Activated B cell treated with CpG ODN at 0.5 μM for 24 hours (primary cell): ENCODE data around the gene OSBPL8. TPM values are rescaled to one million over a fixed set of nuclear protein-coding genes. Genes with fewer than 3 reads are reported as not detected.

ENCODE experiments used
- ATAC-seq: fragments of 200-7000 bp; cut with Tn5 transposase; one replicate; pipeline ENCODE4 v1.10.0; 2021; ENCODE audit warnings: low read depth, mild to moderate bottlenecking, moderate library complexity
- CTCF ChIA-PET: fragments of 350-600 bp; sonication (Branson Sonifier 250); formaldehyde crosslinking; loops from one replicate; lab custom pipeline; 2021; ENCODE audit warnings: antibody characterized with exemption; lab: Charles Lee
- POLR2A ChIA-PET: fragments of 350-600 bp; sonication (Branson Sonifier 250); formaldehyde crosslinking; loops from one replicate; lab custom pipeline; 2021; ENCODE audit warnings: antibody characterized with exemption; lab: Charles Lee
- DNase-seq: peaks from one replicate; pipeline ENCODE4 v3.0.0; 2022
- H3K27ac Mint-ChIP-seq: one replicate; pipeline ENCODE4 v1.8.0; 2020; ENCODE audit warnings: mixed read lengths
- H3K27me3 Mint-ChIP-seq: one replicate; pipeline ENCODE4 v1.8.0; 2021; ENCODE audit warnings: mixed read lengths
- H3K36me3 Mint-ChIP-seq: one replicate; pipeline ENCODE4 v1.8.0; 2021; ENCODE audit warnings: low read depth, mixed read lengths
- H3K4me1 Mint-ChIP-seq: one replicate; pipeline ENCODE4 v1.8.0; 2021; ENCODE audit warnings: mixed read lengths
- H3K4me3 Mint-ChIP-seq: one replicate; pipeline ENCODE4 v1.8.0; 2020; ENCODE audit warnings: mild to moderate bottlenecking, mixed read lengths
- H3K9me3 Mint-ChIP-seq: one replicate; pipeline ENCODE4 v1.8.0; 2020; ENCODE audit warnings: mixed read lengths
- CTCF ChIP-seq: fragments of 200-600 bp; IDR thresholded peaks from one replicate; pipeline ENCODE4 v1.8.0; 2022; ENCODE audit warnings: antibody characterized with exemption, mild to moderate bottlenecking
- intact Hi-C: fragments of 100-400 bp; cut with micrococcal nuclease; formaldehyde crosslinking; loops from one replicate; pipeline ENCODE4 v1.15.1; 2024
- total RNA-seq: library from RNA; stranded (reverse); gene quantifications from 2 replicates; pipeline ENCODE4 v1.2.3, GENCODE V29; 2022

The OSBPL8 gene
- total RNA-seq, 1 donor from 2014 or later: 79.6 TPM

DNA sequence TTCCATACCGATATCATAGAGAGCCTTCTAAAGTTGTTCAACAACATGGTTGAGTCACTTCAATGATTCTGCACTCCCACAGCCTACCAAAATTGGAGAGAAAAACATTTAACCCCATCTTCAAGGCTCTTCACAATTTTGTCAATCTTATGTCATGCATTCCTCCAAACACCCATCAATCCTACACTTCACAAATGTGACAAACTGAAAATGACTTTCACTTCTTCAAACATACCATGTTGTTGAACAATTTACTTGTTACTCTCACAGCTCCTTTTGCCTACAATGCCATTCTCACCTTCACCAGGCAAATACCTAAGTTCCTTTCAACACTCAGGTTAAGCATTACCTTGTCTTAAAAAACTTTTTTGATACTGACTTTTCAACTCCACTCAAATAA, 88.0 kb downstream of the OSBPL8 start:
- no peak for TF ChIP-seq CTCF
- Mint-ChIP-seq H3K27me3 (no peaks in the 10 kb centered on the region), H3K36me3 (peaks cover 5% of the 10 kb centered on the region), H3K9me3 (no peaks in the 10 kb centered on the region), H3K27ac (no peak overlapping the region), H3K4me1 (peaks cover 12% of the 10 kb centered on the region), H3K4me3 (no peak overlapping the region)
- no peak for DNase-seq
- ChIA-PET CTCF (interaction anchor here (0.6 to 1.6 kb wide), 2 partner anchors 15 to 115 kb away, joined by 3 to 6 read pairs; no protein-coding TSS in a partner anchor), POLR2A (interaction anchor here (1.1 kb wide), 1 partner anchor 40 kb away, joined by 3 read pairs; no protein-coding TSS in a partner anchor)
- intact Hi-C loops: loop anchor here (2.0 to 10.0 kb wide), 4 partner anchors 15 to 323 kb away; partner anchors contain the start of gene OSBPL8
- ATAC-seq: peak; percentile 25

DNA sequence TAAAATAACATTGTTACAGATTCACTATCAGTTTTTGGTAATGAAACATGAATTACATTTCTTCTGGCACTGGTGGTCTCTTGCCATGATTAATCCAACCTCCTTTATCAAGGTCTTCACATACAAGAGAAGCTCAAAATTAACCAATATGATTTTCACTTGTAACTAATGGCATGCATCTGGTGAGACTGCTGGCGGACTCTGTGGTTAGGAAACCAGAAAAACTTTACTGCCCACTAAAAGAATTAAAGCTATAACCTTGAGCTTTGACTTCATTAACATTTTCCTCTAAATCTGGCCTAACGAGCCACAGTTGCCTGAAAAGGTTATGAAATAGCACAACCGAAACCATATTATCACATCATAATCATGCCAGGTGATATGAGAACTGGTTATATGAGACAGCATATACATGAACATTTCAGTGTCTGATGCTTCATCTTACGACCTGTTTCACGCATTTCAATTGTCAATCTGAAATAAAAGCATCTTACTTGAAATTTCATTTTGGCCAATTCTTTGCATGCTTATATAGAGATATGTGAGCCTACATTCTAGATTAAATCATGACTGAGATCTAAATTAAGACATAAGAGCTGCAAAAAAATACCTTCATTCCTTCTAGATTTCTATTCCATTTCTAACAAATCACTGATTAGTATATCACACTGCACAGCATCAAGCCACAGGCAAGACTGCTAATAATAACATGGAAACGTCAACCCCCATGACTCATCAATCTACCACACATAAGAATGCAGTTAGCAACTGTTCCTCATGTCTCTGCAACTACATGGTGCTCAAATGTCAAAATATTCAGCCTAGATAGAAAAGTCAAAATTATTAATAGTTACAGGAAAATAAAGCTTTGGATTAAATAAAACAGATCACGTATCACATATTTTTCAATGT, 89.3 kb downstream of the OSBPL8 start:
- intact Hi-C loops: loop anchor here (2.0 to 10.0 kb wide), 4 partner anchors 17 to 325 kb away; partner anchors contain the start of gene OSBPL8
- no peaks in the 10 kb centered on the region for H3K9me3 Mint-ChIP-seq
- no peak for DNase-seq
- H3K27ac Mint-ChIP-seq: no peak overlapping the region
- H3K4me1 Mint-ChIP-seq: peaks cover 12% of the 10 kb centered on the region
- TF ChIP-seq CTCF: no peak
- H3K27me3 Mint-ChIP-seq: no peaks in the 10 kb centered on the region
- CTCF ChIA-PET: interaction anchor here (2.2 to 2.7 kb wide), 2 partner anchors 14 to 116 kb away, joined by 7 to 9 read pairs; no protein-coding TSS in a partner anchor
- no peak overlapping the region for H3K4me3 Mint-ChIP-seq
- peak; percentile 84 for ATAC-seq
- POLR2A ChIA-PET: interaction anchor here (1.1 kb wide), 1 partner anchor 41 kb away, joined by 3 read pairs; no protein-coding TSS in a partner anchor
- peaks cover 7% of the 10 kb centered on the region for H3K36me3 Mint-ChIP-seq

DNA sequence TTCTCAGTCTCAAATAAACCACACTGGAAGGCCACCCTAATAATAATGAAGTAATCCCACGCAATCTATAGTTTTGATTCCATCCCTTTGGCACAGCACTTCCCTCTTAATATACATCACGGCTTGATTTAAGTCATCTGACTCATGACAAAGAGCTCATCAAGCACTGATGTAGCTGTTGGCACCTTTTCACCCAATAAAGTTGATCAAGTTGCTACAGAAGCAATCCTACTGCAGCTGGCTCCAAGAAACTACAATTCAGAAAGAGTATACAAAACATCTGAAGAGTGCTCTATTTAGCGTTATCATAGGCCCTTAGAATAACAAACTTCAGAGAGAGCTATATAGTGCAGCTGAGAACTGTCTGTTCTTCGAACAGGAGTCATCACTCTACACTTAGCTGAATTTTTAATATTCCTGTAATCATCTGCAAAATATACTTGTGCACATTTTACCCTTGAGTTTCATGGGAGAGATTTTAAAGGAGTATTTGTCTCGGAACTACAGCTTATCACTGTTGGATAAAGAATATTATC, 94.9 kb downstream of the OSBPL8 start:
- peaks cover 31% of the 10 kb centered on the region for H3K4me1 Mint-ChIP-seq
- DNase-seq (no peak), ATAC-seq (no peak)
- ChIA-PET CTCF (interaction anchor here (1.0 kb wide), 1 partner anchor 94 kb away, joined by 3 read pairs; the partner anchor contains the start of gene OSBPL8), POLR2A (no interaction called here)
- TF ChIP-seq CTCF: no peak
- H3K27me3 Mint-ChIP-seq: no peaks in the 10 kb centered on the region
- H3K27ac Mint-ChIP-seq: no peak overlapping the region
- peaks cover 4% of the 10 kb centered on the region for H3K36me3 Mint-ChIP-seq
- no peaks in the 10 kb centered on the region for H3K9me3 Mint-ChIP-seq
- no peak overlapping the region for H3K4me3 Mint-ChIP-seq
- intact Hi-C loops: no loop called here

DNA sequence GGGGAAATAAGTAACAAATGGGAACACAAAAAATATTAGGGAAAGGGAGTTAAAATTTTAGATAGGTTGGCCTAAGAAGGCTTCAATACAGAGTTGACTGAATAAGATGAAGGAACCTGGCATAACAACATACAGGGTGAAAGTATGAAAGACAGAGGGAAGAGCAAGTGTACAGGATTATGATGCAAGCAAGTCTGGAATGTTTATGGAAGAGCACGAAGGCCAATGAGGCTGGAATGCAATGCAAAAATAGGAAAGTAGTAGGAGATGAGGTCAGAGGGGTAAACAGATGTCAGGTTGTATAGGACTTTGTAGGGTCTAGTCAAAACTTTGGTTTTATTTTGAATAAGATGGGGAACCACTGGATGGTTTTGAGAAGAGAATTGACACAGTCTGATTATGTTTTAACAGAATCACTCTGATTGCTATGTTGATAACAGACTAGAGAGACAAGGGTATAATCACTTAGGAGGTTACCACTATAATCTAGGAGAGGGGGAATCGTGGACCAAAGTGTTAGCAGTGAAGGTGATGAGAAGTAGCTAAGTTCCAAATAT, 96.8 kb downstream of the OSBPL8 start:
- Mint-ChIP-seq H3K9me3 (no peaks in the 10 kb centered on the region), H3K4me1 (peaks cover 26% of the 10 kb centered on the region), H3K36me3 (peaks cover 4% of the 10 kb centered on the region), H3K27me3 (no peaks in the 10 kb centered on the region), H3K27ac (no peak overlapping the region), H3K4me3 (no peak overlapping the region)
- ATAC-seq (no peak), DNase-seq (no peak)
- POLR2A ChIA-PET: no interaction called here
- CTCF ChIA-PET: no interaction called here
- no peak for TF ChIP-seq CTCF
- intact Hi-C loops: no loop called here
